Epithelial cell of esophagus (primary cell): ENCODE measurements around the gene NT5DC2.

Experiments
- DNase-seq: peaks from one replicate; pipeline ENCODE4 v3.0.0; 2010; ENCODE audit warnings: low read depth
- H3K4me3 ChIP-seq: 2 replicates; pipeline ENCODE4 v1.5.1; 2011; ENCODE audit warnings: mild to moderate bottlenecking, low read length, control low read depth
- CTCF ChIP-seq: IDR thresholded peaks from 2 replicates; pipeline ENCODE4 v1.5.1; 2011; ENCODE audit warnings: low read depth, mild to moderate bottlenecking, low read length, control low read depth, inconsistent platforms; ENCODE audit not compliant: insufficient read depth; ENCODE audit errors: missing control alignments

NT5DC2 gene

GRCh38 chr3:52520141-52520667, 13.5 kb downstream of the NT5DC2 start:
- no peak overlapping the region for H3K4me3 ChIP-seq
- no peak for TF ChIP-seq CTCF
- no peak for DNase-seq

- DNase-seq = no peak
- H3K4me3 ChIP-seq = no peak overlapping the region
- TF ChIP-seq CTCF = no peak
Observed at GRCh38 chr3:52519445-52520140, 14.1 kb downstream of the NT5DC2 start.

- peak overlapping the region; percentile 27 for H3K4me3 ChIP-seq
- DNase-seq = peak; percentile 24
- no peak for TF ChIP-seq CTCF
Observed at GRCh38 chr3:52518723-52519444, 14.8 kb downstream of the NT5DC2 start.

- no peak for DNase-seq
- H3K4me3 ChIP-seq = no peak overlapping the region
- no peak for TF ChIP-seq CTCF
Observed at GRCh38 chr3:52517796-52518722, 15.6 kb downstream of the NT5DC2 start.

GRCh38 chr3:52516509-52517195, 17.0 kb downstream of the NT5DC2 start:
- no peak overlapping the region for H3K4me3 ChIP-seq
- no peak for TF ChIP-seq CTCF
- no peak for DNase-seq

- TF ChIP-seq CTCF = no peak
- no peak overlapping the region for H3K4me3 ChIP-seq
- DNase-seq = no peak
Observed at GRCh38 chr3:52515192-52515591, 18.5 kb downstream of the NT5DC2 start.
